HG02678 (cell line): Measurements from ENCODE around the gene ATF3.

ENCODE experiments used
- ATAC-seq: cut with Tn5 transposase; IDR thresholded peaks from one replicate; pipeline ENCODE4 v1.9.1; 2021; ENCODE audit warnings: mild to moderate bottlenecking, moderate library complexity; ENCODE audit not compliant: unreplicated experiment

The ATF3 gene

DNA sequence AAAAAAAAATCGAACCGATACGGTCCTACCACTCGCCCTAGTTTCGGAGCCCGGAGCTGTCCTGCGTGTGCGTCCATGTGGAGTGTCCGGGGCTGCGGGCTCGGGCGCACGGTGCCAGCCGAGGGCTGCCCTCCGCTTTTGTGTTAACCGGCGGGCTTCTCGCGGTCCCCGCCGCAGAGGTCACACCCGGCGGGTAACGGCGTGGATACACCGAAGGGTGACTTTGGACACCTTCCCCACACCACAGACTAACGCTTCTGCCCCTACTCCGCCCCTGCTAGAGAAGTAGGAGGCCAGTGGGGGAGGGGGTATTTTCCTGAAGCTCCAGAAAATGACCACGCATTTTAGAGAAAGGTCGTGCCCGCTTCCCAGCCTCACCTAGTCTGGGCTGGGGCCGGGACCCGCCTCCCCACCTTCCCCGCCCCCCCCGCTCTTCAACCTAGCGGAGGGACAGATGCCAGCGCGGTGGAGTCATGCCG lies 609 bp upstream of the ATF3 start:
- no peak for ATAC-seq

DNA sequence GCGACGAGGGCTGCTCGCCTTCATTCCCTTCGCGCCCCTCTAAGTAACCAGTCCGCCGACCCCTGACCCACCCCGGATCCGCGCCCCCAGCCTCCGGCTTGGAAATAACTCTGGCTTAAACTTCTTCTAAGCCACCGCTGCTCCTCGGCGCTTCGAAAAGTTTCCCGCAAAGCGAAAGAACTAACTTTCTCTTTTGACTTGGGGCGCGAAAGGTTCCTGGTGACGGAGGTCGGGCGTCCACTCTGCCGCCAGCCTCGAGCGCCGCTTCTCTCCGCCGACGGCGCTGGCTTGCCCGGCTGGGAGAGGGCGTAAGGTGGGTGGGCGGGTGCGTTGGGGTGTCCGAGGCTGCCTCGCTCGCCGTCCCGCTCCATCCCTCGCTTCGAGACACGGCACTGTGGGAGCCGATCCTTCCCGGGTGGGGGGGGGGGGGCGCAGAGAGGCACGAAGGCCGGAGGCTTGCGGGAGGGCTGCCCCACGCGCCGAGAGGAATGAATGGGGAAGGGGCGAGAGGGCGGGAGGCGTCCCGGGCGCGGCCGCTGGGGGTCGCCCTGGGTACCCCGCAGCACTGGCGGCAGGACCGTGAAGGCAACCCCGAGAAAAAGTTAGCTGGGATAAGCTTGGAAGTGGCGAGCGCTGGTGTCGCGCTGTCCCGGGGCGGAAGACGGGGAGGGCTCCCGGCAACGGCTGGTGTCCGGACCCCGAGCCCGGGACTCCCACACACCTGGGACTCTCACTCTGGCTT lies 569 bp downstream of the ATF3 start:
- peak; percentile 24 for ATAC-seq

DNA sequence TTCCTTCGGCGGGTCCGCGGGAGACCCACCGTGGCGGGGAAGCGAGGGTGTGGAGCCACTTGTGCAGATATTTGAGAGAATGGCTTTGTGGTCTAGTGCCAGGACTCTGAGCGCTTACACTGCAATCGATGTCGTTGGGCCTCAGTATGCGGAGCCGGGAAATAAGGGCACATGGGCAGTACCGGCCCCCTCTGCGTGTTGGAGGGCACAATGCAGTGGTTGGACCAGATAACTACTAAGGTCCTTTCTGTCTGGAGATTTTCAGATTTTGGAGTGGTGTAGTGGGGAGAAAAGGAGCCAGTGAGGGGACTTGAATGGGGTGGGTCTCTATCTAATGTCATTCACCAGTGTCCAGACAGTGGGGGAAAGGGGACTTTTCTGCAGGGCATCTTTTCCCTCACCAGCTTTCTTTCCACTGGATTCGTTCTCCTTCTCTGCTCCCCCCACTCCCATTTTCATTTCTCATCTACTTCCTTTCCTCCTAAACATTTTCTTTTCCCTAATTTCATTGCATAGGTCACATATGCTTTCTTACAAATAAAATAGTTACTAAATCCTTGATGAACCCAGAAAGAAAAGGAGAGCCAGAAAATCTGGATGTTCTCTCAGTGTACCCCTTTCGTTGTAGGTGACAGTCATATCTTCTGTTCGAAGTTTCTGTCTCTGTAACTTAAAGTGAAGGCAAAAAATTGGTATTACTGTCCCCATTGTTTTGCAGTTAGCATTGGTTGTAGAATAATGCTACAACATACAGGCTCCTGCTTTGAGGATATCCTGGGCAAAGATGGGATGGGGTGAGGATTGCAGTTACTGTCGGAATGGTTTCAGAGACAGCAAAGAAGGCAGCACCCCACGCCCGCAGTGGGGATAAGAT lies 1.4 kb downstream of the ATF3 start:
- no peak for ATAC-seq

DNA sequence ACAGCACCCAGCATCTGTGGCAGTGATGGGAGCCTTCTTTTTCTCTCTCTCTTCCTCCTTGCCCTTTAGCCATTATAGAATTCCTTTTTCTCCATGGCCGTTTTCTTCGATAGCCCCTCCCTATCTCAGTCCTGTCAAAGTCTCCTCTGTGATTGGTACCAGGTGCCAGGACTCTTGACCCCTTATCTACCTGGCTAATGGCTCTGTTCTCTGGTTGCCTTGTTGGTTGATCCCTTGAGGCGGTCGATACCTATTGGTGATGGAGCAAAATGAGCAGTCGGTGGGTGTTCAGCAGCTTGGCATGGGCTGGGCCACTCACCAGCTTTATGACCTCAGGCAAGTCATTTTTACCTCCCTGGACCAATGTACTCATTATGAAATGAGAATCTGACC lies 2.0 kb downstream of the ATF3 start:
- no peak for ATAC-seq

DNA sequence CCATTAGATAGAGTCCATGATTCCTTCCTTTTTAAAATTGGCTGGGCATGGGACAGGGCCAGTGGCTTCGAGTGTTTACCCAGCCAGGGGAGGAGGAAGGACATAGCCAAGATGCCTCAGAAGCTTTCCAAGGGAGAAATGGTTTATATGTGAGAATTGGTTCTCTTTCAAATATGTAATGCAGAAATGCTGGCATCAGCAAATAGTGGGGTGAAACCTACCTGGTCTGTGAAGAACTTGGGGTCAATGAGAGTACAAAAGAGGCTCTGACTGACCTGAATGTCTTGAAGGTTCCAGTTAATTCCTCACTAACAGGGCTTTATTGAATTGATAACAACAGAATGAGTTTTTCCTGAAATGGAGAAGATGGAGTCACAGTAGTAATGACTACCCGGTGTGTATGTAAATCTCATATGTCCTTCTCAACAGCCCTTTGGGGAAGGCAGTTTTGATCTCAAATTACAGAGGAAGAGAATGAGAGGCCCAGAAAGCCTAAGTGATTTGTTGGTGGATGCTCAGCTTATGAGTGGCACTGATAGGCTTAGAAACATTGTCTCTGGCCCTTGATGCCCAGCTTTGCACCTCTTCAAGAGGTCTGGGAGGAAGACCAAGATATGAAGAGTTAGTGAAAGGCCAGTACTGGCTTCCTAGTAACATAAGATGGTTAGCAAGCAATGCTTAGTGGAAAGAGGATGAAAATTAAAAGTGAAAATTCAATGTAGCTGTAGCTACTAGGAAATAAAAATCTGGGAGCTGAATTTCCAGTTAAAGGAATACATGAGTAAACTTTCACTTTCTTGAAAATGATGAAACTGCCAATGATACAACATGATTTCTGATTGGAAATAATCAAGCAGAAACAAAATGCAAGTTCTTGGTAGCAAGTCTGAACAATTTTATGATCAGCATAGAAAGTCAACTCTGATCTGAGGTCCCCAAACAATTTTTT lies 2.7 kb downstream of the ATF3 start:
- ATAC-seq = no peak

DNA sequence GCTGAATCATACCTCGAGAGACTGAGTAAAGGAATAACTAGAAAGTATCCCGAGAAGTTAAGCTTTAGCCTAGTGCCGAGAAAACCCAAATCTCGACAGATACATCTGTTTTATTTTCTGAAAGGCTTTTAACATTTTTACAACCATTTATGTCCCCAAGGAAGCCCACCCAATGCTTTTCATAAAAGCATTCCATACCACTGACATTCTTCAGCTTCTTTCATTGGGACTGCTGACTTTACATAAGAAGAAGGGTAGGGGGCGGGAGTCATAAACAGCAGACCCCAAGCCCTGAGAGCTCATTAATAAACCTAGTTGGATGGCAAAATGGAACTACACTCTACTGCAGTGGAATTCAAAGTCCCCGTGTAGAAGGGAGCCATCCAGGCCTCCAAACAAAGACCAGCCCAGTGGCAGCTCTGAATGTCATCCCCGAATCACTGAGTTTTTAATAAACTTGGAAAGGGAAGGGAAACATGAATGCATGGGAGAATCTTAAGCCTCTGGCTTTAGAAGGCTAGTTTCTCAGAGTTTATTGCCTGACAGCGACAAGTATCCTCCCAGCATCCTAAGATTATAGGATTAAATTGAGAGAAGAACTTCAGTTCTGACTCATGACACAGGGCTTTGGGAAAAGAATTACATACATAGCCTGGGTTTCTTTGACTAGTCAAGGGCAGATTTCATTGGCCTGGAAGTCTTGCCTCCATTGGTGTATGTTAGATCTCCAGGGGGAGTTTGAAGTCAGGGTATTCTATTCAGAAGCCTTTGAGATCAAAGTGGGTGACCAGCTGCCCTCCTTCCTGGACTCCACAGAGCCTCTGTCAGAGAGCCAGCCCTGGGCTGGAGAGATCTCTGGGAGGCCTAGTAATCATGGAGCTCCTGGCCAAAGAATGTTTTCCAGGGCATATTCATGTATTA lies 3.7 kb downstream of the ATF3 start:
- no peak for ATAC-seq

DNA sequence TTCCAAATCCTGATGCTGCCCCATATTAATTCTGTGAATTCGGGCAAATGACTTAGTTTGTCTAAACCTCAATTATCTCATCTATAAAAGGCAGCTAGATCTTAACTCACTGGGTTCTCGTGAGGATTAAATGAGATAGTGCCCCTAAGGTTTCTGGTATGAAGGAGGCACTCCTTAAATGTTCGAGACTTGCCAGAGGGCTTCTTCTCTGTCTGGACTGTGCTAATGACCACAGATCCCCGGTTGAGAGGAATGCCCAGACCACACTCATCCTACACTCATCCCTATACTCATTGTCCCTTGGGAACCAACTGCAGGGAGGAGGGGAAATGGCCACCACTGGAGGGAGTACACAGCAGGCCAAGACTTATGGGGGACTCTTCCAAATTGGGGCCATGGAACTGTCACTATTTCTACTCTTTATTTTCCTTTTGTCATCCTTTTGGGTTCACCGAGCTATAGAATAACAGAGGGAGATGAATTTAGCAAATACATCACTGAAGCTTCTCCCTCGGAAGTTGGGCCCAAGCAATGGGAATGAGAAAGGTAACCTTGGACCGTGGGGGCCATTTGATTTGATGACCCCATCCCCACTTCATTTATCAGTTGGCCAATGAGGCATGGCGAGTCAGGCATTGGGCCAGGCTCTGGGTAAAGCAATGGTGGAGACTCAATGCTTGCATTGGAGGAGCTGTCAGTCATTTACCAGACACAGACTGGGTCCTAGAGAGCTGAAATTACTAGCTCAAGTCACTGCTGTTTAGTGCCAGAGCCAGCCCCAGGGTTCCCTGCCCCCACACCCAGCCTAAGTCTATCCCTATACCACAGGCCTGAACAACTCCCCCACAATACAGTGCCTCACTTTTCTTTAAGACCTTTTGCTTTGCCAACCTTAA lies 5.1 kb downstream of the ATF3 start:
- ATAC-seq = no peak

DNA sequence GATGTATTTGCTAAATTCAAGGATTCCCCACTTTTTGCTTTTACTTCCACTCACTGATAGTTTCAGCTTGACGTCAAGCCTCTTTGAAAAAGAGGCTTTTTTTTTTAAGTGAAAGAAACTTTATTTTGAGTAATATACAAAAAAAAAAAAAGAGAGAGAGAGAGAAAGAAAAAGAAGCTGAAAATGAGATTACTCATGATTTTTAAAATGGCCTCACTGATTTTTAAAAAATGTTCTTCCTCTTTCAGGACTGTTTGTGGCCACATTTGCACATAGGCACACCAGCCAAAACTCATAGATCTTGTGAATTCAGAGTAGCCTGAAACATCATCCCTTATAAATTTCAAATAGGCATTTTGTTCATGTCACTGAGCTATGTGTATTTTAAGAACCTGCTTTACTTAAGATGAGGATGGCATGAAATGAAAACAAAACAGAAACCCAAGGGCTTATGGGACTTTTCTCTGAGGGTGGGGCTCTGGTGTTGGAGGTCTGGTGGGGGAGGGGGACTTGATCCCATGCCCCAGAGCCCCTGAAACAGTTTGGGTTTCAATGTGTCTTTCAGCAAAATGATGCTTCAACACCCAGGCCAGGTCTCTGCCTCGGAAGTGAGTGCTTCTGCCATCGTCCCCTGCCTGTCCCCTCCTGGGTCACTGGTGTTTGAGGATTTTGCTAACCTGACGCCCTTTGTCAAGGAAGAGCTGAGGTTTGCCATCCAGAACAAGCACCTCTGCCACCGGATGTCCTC lies 6.1 kb downstream of the ATF3 start:
- no peak for ATAC-seq

DNA sequence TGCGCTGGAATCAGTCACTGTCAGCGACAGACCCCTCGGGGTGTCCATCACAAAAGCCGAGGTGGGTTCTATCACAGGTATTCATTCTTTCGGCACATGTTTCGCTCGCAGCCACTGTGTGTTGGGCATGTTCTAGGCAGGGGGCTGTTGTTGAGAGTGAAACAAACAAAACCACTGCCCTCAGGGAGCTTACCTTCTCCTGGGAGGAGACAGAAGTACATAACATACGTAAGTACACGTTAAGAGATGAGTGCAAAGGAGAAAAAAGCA lies 6.6 kb downstream of the ATF3 start:
- no peak for ATAC-seq

DNA sequence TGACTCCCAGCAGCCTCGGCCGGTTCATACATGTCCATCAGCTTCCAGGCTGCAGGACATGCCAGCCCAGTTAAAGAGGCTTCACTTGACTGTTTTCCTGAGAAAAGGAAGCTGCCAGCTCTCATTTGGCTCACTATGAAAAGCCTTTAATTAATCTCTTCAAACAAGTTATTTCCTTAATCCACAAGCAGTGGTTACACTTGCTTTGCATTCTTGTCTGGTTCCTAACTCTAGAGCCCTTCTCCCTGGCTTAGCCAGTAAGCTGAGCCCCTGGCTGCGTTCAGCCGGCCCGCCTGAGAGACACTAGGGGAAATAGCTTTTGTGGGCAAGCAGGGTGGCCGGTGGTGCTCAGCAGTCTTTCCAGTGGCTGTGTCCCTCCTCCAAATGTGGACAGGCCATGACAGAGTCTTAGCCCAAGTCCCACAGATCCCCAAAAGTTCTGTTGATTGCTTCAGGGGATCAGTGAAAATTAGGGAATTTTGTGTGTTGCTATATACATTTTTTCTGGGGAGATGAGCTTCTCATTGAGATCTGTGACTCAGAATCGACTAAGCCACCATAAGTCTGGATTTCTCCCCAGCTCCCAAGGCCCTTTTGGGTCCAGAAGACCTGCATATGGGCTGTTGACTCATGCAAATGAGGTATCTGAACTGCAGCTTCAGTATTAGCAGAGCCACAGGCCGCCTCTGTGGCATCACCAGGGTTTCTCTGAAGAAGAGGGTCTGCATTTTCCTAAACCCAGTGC lies 10.1 kb downstream of the ATF3 start:
- ATAC-seq = no peak

DNA sequence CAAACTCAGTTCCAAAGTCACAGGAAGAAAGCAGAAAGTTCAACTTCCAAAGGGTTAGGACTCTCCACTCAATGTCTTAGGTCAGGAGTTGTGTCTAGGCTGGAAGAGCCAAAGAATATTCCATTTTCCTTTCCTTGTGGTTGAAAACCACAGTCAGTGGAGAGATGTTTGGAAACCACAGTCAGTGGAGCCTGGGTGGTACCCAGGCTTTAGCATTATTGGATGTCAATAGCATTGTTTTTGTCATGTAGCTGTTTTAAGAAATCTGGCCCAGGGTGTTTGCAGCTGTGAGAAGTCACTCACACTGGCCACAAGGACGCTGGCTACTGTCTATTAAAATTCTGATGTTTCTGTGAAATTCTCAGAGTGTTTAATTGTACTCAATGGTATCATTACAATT lies 11.7 kb downstream of the ATF3 start:
- no peak for ATAC-seq

DNA sequence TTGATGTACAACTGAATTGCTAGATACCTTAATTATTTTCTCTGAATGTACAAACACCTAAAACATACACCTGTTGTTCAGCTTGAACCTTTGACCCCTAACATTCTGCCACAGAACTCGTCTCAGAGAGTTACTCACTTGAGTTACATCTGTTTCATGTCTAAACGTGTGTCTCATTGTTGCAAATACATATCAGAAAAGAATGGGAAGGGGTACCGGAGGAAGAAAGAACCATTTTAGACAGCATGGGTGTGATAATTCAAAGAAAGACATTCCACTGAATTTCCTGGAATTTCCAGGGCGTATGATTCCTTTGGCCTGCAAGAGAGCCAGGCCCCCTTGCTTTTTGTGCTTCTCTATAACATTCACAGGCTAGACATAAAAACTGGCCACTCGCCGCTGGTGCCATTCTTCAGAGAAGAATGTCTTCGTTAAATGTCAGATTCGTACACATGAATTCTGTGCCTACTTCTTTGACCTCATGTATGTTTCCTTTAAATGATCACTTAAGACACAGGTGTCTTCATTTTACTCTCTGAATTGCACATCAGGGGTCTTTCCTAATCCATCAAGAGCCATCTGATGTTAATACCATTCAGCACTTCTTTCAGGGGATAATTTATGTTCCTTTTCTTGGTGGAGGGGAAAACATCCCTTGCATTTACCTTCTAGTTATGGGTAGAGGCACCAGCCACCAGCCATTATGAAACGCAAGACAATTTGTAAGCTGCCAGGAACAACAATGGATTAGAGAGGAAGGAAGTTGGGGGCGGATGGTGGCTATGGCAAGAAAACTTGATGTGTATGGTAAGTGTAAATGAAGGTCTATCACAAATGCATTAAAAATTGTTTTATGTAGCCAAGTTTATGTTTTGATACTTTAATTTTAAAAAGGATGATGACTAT lies 12.7 kb downstream of the ATF3 start:
- no peak for ATAC-seq

DNA sequence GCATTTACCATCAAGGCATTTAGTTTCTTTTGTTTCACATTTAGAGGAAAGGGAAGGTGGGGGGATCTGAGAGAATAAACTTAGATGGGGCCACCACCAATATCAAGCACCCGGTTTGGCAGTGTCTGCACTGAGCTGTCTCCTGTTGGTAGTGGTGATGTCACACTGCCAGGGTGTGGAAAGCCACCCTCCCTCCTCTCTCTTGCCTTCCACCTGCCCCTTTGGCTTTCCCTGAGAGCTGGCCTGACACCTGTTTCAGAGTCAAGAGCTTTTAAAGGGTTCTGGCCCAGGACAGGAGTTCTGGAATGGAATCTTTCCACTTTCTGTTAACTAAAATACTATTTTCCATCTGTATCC lies 13.4 kb downstream of the ATF3 start:
- ATAC-seq = no peak

DNA sequence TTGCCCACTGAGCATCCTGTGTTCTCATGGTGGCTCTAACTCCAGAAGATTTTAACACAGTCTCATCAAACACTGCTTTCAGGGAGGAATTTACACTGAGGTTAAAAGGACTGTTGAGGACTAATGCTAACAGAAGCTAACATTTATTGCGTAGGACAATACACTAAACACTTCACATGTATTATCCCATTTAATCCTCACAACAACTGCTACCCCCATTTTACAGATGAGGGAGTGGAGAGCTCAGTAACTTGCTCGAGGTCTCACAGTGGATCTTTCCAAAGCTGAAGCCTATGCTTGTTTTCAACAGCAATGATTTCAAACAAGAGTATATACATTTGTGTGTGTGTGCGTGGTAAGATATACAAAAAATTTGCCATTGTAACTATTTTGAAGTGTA lies 13.9 kb downstream of the ATF3 start:
- no peak for ATAC-seq

DNA sequence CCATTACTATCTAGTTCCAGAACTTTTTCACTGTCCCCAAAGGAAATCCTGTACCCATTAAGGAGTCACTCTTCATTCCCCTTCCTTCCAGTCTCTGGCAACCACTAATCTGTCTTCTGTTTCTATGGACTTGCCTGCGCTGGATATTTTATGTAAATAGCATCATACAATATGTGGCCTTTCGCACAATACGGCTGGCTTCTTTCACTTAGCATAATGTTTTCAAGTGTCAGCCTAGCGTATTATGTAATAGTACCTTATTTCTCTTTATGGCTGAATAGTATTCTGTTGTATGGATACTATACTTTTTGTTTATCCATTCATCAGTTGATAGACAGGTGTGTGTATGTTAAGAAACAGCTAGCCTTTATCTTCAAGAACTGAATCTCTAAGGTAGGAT lies 14.3 kb downstream of the ATF3 start:
- ATAC-seq = no peak

DNA sequence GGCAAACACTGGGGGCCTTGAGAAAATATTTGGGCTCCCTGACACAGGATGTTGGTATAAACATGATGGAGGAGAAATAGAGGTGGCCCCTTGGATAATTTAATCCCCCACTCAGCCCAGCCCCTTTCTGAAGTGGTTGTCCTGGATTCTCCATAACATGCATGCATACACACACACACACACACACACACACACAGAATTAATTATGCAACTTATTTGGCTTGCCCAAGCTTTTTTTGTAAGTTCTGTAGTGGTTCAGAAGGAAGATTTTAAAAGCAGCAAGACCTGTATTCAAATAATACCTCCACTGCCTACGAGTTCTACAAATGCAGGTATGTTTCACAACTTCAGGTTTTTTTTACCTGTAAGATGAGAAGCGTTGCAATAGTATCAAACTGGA lies 15.0 kb downstream of the ATF3 start:
- ATAC-seq = no peak

DNA sequence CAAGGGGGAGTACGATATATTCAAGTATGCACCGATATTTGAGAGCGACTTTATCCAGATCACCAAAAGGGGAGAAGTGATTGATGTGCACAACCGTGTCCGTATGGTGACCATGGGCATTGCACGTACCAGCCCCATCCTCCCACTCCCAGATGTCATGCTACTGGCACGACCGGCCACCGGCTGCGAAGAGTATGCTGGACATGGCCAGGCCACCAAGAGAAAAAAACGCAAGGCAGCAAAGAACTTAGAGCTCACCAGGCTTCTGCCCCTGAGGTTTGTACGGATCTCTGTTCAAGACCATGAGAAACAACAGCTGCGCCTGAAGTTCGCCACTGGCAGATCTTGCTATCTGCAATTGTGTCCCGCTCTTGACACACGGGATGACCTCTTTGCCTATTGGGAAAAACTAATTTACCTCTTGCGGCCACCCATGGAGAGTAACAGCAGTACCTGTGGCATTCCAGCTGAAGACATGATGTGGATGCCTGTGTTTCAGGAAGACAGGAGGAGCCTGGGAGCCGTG lies 16.5 kb downstream of the ATF3 start:
- no peak for ATAC-seq
